Muscle of arm (tissue), 12 donors: ENCODE measurements around the gene COL9A2. TPM values are rescaled to one million over a fixed set of nuclear protein-coding genes. Genes with fewer than 3 reads are reported as not detected.
A peak's percentile ranks its signal among the peaks of the same experiment; 100 is the strongest.

Experiments
- DNase-seq: peaks from one replicate; pipeline ENCODE4 v3.0.0-alpha.2; 2013
- polyA plus RNA-seq, 12 donors: library from polyadenylated mRNA; unstranded; fragments of 120-200 nt; gene quantifications; one replicate each; pipeline ENCODE4 v1.2.1, GENCODE V29; 2013; ENCODE audit not compliant: insufficient read length in 12 of 12

Gene COL9A2
- polyA plus RNA-seq, 12 donors = 0.99 to 16.6 (median 1.5) TPM; not detected in 1

DNA sequence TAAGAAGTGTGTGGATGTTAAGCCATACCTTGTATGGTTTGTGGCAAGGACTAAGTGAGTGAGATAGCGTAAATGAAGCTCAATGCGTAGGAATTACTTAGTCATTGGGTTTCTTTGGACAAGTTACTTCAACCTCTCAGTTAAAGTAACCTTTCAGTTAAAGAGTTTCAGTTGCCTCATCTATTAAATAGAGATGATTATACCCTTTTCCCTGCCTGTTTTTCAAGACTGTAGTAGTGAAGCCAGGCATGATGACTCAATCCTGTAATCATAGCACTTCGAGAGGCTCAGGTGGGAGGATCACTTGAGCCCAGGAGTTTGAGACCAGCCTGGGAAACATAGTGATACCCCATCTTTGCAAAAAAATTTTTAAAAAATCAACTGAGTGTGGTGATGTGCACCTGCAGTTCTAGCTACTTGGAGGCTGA lies 52.7 kb downstream of the COL9A2 start:
- no peak for DNase-seq

- DNase-seq = no peak
These were observed 58.7 kb downstream of the COL9A2 start for GRCh38 chr1:40258445-40258769.

- DNase-seq = peak; percentile 98
These were observed 59.2 kb downstream of the COL9A2 start, which contains the start of gene ZMPSTE24 for GRCh38 chr1:40257688-40258444. Gene ZMPSTE24 (plus strand): TSS chr1:40258236. CDS start chr1:40258272, 36 bp downstream.

DNA sequence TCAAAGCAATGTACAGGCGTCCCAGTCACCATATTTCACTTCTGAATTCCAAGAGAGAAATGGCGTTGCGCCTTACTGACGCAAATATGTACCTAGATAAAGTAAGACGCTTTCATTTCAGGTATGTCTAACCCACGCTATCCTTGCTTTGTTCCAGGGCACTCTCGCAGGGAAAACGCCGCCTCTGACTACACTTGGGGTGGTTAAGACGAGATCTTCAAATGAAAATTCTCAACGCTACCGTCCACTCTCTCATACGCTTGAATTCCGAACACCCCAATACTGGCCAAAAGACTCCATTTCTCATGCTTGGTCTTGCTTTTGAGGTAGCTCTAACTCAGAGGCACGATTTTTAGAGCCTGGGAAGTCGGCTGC lies 59.8 kb downstream of the COL9A2 start:
- DNase-seq = no peak

DNA sequence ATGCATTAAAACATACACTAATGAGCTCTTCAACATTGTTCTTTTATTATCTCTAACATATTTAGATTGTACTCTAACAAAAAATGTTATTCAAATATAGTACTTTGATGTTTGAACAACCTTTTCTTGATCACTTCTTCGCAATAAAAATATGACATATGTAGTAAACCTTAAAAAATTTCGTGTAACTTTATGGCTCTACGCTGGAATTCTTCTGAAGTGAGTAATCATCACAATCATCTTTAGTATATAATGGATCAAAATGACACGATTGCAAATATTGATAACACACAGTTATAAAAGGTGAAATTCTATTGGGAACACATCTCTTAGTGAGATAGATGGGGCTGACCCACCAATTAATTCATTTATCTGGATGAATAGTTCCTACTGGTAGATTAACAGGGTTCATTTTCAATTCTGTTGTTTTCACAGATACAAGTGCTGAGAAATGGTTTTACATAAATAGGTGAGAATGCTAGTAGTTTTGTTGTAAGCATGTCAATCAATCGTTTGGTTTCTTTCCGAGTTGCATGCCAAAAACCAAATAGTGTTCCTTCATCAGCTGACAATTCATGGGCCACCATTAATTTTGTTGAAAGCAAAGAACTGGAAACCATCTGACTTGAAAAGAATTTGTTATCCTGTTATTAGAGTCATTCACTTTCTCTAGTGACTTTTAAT lies 60.5 kb downstream of the COL9A2 start:
- no peak for DNase-seq

DNA sequence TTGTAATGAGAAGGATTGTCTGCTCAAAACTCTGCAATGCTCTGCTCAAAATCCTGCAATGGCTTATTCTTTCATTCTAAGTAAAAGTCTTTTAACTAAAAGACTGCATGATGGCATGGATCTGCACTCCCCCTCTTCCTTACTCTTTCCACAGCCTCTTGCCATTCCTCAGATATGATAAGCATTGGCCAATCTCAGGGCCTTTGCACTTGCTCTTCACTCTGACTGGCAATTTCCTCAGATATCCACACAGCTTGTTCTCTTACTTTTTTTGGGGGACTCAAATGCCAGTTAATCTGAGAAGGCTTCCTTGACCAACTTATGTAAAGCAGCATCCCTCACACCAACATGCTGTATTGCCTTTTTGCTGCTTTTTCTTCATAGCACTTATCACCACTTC lies 61.9 kb downstream of the COL9A2 start:
- no peak for DNase-seq

DNA sequence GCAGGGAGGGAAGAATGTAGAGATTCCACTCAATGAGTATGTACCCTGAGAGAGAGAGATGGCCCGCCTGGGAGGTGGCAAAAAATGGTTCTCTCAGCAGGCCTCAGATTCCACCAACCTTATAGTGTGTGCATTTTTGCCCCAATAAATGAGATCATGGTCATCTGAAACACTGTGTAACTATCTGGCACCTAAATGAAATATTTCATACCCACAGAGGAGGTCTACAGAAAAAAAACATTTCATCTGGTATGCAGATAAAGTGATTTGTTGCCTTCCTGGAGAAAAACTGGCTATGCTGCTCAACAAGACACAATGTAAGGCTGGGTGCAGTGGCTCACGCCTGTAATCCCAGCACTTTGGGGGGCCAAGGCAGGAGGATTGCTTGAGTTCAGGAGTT lies 64.5 kb downstream of the COL9A2 start:
- no peak for DNase-seq

DNA sequence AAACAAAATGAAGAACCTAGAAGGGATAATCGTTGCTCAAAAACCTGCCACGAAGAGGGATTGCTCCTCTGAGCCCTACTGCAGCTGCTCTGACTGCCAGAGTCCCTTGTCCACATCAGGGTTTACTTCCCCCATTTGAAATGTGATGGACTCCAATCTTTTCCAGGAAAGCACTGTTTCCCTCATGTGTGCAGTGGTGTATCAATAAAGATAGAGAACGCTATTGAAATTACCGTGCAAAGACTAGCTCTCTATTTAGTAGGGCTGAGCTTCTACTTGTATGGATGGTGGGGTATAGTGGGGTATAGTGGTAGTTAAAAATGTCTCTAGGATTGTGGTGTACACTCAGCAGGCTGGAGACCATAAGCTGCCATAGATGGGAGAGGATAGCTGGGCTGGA lies 65.6 kb downstream of the COL9A2 start:
- DNase-seq = no peak

Other genes starting within 250 kb of the COL9A2 start
- 10 to 100 TPM in 11 of 12 donors, not detected in 1; 35.8 to 72.2 (median 46.1) TPM for gene PPT1, start 220.0 kb downstream of the COL9A2 start, polyA plus RNA-seq
- gene RLF, start 155.9 kb downstream of the COL9A2 start, polyA plus RNA-seq = 10 to 100 TPM in 11 of 12 donors, not detected in 1; 11.4 to 20.7 (median 16.1) TPM
- gene TMCO2, start 69.3 kb downstream of the COL9A2 start, polyA plus RNA-seq = not detected
- gene ZMPSTE24, start 59.0 kb downstream of the COL9A2 start, polyA plus RNA-seq = 10 to 100 TPM in 11 of 12 donors, not detected in 1; 25.8 to 50.1 (median 30.5) TPM
- gene SMAP2, start 56.4 kb upstream of the COL9A2 start, polyA plus RNA-seq = 10 to 100 TPM in 11 of 12 donors, not detected in 1; 13.7 to 33.5 (median 18.4) TPM
- gene ZFP69B, start 133.2 kb upstream of the COL9A2 start, polyA plus RNA-seq = 1 to 10 TPM in 11 of 12 donors, not detected in 1; 3.0 to 7.3 (median 3.7) TPM
- 1 to 10 TPM in 11 of 12 donors, not detected in 1; 3.6 to 8.2 (median 5.7) TPM for gene ZFP69, start 160.0 kb upstream of the COL9A2 start, polyA plus RNA-seq
- 10 to 100 TPM in 2 of 12 donors, 1 to 10 TPM in 9, not detected in 1; 6.2 to 10.6 (median 8.8) TPM for gene EXO5, start 191.5 kb upstream of the COL9A2 start, polyA plus RNA-seq
- 1 to 10 TPM in 10 of 12 donors, not detected in 2; 3.1 to 6.1 (median 3.6) TPM for gene ZNF684, start 214.4 kb upstream of the COL9A2 start, polyA plus RNA-seq